Measurements from ENCODE around the gene SAMD14. TPM values are rescaled to one million over a fixed set of nuclear protein-coding genes. Genes with fewer than 3 reads are reported as not detected.
A peak's percentile ranks its signal among the peaks of the same experiment; 100 is the strongest.

Gene SAMD14
- total RNA-seq, 2 experiments from 2014 or later: 0.47 to 1.3 TPM

DNA sequence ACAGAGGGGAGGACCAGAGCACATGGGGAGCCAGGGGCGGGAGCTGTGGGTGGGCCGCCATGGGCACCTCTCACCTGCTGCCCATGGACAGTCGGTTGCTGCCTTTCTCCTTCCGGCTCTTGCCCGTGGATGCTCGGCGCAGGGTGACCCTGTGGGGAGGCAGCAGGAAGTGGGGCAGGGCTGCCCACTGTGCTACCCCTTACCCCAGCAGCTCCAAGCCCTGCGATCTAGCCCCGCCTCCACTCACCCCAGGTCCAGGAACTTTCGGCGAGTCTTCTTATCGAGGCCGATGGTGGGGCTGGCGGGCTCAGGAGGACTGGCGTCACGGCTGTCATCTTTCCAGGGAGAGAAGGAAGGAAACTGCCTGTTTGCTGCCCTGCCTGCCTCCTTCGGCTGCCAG is 14.2 kb downstream of the SAMD14 start:
- Mint-ChIP-seq H3K9me3 (no peaks in the 10 kb centered on the region), H3K36me3 (ENCODE audit: low read depth) (no peaks in the 10 kb centered on the region), H3K4me3 (no peak overlapping the region), H3K4me1 (ENCODE audit: low read depth) (peaks cover 12% of the 10 kb centered on the region), H3K27me3 (peaks cover 29% of the 10 kb centered on the region), H3K27ac (no peak overlapping the region)
- ChIA-PET CTCF (interaction anchor here (0.7 to 5.0 kb wide), 22 partner anchors 11 to 196 kb away, joined by 3 to 45 read pairs (median 8); partner anchors contain the start of genes PPP1R9B, SAMD14 and SGCA), POLR2A (interaction anchor here (2.4 kb wide), 1 partner anchor 16 kb away, joined by 9 read pairs; the partner anchor contains the start of gene SAMD14)
- DNase-seq: no peak
- intact Hi-C loops (cut with micrococcal nuclease): loop anchor here (10.0 kb wide), 1 partner anchor 49 kb away; the partner anchor contains the start of gene SGCA
- no peak for ATAC-seq
- TF ChIP-seq, protein P1, sequence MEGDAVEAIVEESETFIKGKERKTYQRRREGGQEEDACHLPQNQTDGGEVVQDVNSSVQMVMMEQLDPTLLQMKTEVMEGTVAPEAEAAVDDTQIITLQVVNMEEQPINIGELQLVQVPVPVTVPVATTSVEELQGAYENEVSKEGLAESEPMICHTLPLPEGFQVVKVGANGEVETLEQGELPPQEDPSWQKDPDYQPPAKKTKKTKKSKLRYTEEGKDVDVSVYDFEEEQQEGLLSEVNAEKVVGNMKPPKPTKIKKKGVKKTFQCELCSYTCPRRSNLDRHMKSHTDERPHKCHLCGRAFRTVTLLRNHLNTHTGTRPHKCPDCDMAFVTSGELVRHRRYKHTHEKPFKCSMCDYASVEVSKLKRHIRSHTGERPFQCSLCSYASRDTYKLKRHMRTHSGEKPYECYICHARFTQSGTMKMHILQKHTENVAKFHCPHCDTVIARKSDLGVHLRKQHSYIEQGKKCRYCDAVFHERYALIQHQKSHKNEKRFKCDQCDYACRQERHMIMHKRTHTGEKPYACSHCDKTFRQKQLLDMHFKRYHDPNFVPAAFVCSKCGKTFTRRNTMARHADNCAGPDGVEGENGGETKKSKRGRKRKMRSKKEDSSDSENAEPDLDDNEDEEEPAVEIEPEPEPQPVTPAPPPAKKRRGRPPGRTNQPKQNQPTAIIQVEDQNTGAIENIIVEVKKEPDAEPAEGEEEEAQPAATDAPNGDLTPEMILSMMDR (IDR thresholded peaks at IDR 0.05): no peak

DNA sequence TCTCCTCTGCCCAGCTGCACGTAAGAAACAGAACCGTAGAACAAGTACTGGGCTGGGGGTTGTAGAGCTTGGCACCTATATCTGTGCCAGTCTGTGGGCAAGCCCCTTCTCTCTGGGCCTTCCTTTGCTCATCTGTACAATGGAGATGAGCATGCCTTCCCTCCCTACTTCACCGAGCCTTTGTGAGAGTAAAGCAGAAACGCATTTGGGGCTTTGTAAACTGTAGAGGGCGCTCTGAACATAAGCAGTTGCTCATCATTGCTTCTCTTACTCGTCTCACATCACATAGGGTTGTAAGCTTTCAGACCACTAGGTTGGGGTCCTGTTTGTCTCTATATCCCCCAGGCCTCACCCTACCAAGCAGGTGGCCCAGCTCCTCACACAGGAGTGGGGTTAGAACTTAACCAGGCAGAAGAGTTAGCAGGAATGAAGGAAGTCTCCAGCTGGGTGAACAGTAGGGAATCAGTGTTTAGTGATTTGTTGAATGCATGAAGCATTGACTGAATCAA is 15.1 kb downstream of the SAMD14 start:
- Mint-ChIP-seq H3K27me3 (peaks cover 29% of the 10 kb centered on the region), H3K36me3 (ENCODE audit: low read depth) (no peaks in the 10 kb centered on the region), H3K4me3 (no peak overlapping the region), H3K4me1 (ENCODE audit: low read depth) (peaks cover 12% of the 10 kb centered on the region), H3K27ac (no peak overlapping the region), H3K9me3 (no peaks in the 10 kb centered on the region)
- DNase-seq: peak; percentile 75
- CTCF ChIA-PET: interaction anchor here (0.7 to 5.0 kb wide), 29 partner anchors 8 to 197 kb away, joined by 3 to 45 read pairs (median 5); partner anchors contain the start of genes PPP1R9B and SGCA
- TF ChIP-seq, protein P1 (IDR thresholded peaks at IDR 0.05): peak; percentile 63
- POLR2A ChIA-PET: interaction anchor here (2.4 kb wide), 1 partner anchor 17 kb away, joined by 9 read pairs; the partner anchor contains the start of gene SAMD14
- peak; percentile 69 for ATAC-seq
- intact Hi-C loops (cut with micrococcal nuclease): loop anchor here (10.0 kb wide), 1 partner anchor 50 kb away; the partner anchor contains the start of gene SGCA

DNA sequence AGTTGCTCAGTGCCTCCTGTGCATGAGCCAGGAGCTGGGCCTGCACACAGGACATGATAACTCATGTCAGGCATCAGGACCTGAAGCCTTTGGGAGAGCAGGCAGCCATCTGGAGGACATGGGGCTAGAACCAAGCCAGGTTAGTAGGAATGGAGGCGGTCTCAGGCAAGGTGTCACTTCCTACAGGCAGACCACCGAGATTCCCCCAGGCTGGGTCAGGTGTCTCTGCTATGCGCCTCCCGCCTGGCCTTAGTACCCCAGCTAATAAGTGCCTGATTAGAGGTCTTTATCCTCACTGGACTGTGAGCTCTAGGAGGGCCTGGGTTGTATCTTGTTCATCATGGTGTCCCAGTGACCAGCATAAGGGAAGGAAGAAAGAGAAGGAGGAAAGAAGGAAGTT is 15.6 kb downstream of the SAMD14 start:
- H3K9me3 Mint-ChIP-seq: no peaks in the 10 kb centered on the region
- no peaks in the 10 kb centered on the region for H3K36me3 Mint-ChIP-seq (ENCODE audit: low read depth)
- CTCF ChIA-PET: interaction anchor here (0.7 to 5.0 kb wide), 25 partner anchors 9 to 193 kb away, joined by 3 to 45 read pairs (median 6); partner anchors contain the start of genes PPP1R9B and SGCA
- POLR2A ChIA-PET: interaction anchor here (2.4 kb wide), 1 partner anchor 17 kb away, joined by 9 read pairs; the partner anchor contains the start of gene SAMD14
- intact Hi-C loops (cut with micrococcal nuclease): loop anchor here (10.0 kb wide), 1 partner anchor 50 kb away; the partner anchor contains the start of gene SGCA
- TF ChIP-seq, protein P1 (IDR thresholded peaks at IDR 0.05): no peak
- H3K27me3 Mint-ChIP-seq: peaks cover 25% of the 10 kb centered on the region
- no peak for DNase-seq
- no peak overlapping the region for H3K4me3 Mint-ChIP-seq
- H3K4me1 Mint-ChIP-seq (ENCODE audit: low read depth): peaks cover 12% of the 10 kb centered on the region
- no peak for ATAC-seq
- no peak overlapping the region for H3K27ac Mint-ChIP-seq

DNA sequence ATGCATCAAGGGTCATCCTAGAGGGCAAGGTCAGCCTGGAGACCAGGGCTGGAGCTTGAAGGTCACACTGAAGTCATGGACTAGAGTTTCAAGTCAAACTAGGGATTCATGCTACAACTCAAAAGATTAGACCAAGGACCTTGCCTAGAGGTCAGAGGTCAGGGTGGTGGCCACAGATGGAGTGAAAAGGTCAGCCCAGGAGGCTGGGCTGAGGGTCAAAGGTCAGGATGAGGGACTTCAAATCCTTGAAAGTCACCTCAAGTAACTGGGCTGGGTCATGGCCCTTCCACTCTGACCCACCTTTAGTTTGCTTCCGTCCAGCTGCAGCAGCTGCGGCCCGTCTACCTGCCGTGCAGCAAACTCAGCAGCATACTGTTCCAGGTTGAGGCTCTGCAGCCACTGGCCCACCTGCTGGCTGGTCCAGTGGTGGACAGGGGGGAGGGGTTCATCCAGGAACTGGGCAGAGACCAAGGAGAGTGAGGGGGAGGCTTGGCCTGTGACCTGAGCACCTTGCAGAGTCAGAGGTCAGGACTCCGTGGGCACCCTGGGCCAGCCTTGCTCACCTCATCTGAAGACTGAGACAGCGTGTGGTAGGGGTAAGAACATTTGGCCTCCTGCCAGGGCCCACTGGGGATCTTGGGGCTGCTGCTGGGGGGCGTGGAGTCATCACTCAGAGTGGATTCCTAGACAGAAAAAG is 16.2 kb downstream of the SAMD14 start:
- POLR2A ChIA-PET: interaction anchor here (2.4 kb wide), 1 partner anchor 18 kb away, joined by 9 read pairs; the partner anchor contains the start of gene SAMD14
- H3K4me1 Mint-ChIP-seq (ENCODE audit: low read depth): peaks cover 12% of the 10 kb centered on the region
- CTCF ChIA-PET: interaction anchor here (0.7 to 5.0 kb wide), 21 partner anchors 9 to 193 kb away, joined by 3 to 45 read pairs (median 8); no protein-coding TSS in a partner anchor
- no peak overlapping the region for H3K4me3 Mint-ChIP-seq
- no peak for DNase-seq
- no peaks in the 10 kb centered on the region for H3K36me3 Mint-ChIP-seq (ENCODE audit: low read depth)
- ATAC-seq: no peak
- H3K27ac Mint-ChIP-seq: no peak overlapping the region
- TF ChIP-seq, protein P1 (IDR thresholded peaks at IDR 0.05): no peak
- peaks cover 24% of the 10 kb centered on the region for H3K27me3 Mint-ChIP-seq
- intact Hi-C loops (cut with micrococcal nuclease): loop anchor here (10.0 kb wide), 1 partner anchor 51 kb away; the partner anchor contains the start of gene SGCA
- H3K9me3 Mint-ChIP-seq: no peaks in the 10 kb centered on the region

All from activated CD8-positive, alpha-beta T cell treated with anti-CD3 and anti-CD28 coated beads for 36 hours (primary cell).